DOHH2 (cell line): Measurements from ENCODE around the gene SSPN.

ENCODE experiments used
- EZH2phosphoT487 ChIP-seq: fragments of 200-600 bp; sonication (generic); IDR thresholded peaks from 2 replicates; pipeline ENCODE4 v1.6.1; 2017; ENCODE audit warnings: borderline replicate concordance, mild to moderate bottlenecking, antibody characterized with exemption, low read length, moderate library complexity, mixed read lengths
- TF ChIP-seq, protein P1 (sequence below): fragments of 200-600 bp; sonication (generic); IDR thresholded peaks from one replicate; pipeline ENCODE4 v1.5.1; 2014; ENCODE audit warnings: antibody characterized with exemption, mild to moderate bottlenecking, low read depth, low read length; ENCODE audit not compliant: poor library complexity, severe bottlenecking

GRCh38 chr12:26282339-26282940 lies 87.1 kb downstream of the SSPN start:
- TF ChIP-seq, protein P1, sequence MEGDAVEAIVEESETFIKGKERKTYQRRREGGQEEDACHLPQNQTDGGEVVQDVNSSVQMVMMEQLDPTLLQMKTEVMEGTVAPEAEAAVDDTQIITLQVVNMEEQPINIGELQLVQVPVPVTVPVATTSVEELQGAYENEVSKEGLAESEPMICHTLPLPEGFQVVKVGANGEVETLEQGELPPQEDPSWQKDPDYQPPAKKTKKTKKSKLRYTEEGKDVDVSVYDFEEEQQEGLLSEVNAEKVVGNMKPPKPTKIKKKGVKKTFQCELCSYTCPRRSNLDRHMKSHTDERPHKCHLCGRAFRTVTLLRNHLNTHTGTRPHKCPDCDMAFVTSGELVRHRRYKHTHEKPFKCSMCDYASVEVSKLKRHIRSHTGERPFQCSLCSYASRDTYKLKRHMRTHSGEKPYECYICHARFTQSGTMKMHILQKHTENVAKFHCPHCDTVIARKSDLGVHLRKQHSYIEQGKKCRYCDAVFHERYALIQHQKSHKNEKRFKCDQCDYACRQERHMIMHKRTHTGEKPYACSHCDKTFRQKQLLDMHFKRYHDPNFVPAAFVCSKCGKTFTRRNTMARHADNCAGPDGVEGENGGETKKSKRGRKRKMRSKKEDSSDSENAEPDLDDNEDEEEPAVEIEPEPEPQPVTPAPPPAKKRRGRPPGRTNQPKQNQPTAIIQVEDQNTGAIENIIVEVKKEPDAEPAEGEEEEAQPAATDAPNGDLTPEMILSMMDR, result no peak
- TF ChIP-seq EZH2phosphoT487, result no peak
